Measurements from ENCODE around the gene ZNF778. TPM values are rescaled to one million over a fixed set of nuclear protein-coding genes. Genes with fewer than 3 reads are reported as not detected.

The ZNF778 gene
- total and polyA plus RNA-seq, 2 of the 8 experiments (the other 6 are each of a cell fraction or from before 2014, with no cell fraction given), result 9.5 to 21.9 TPM

GRCh38 chr16:89177501-89177900 lies 40.0 kb upstream of the ZNF778 start:
- CTCF ChIA-PET (ENCODE audit: partially characterized antibody), result interaction anchor here (1.2 to 3.0 kb wide), 4 partner anchors 8 to 40 kb away, joined by 4 to 11 read pairs (median 4); partner anchors contain the start of genes SLC22A31 and ZNF778

More at GRCh38 chr16:89177501-89177900, 40.0 kb upstream of the ZNF778 start:
- Histone ChIP-seq H2BK120ac (replicated peaks; ENCODE audit: low read depth, low read length) (no peak overlapping the region), H2BK15ac (ENCODE audit: low read length) (no peak overlapping the region), H3K27ac (ENCODE audit: low read depth, low read length) (no peak overlapping the region), H3K23me2 (ENCODE audit: low read depth, low read length) (no peaks in the 10 kb centered on the region), H3K56ac (replicated peaks; ENCODE audit: insufficient read length, low read depth, low read length) (no peak overlapping the region), H3K79me2 (ENCODE audit: control insufficient read depth in 1 of 2, insufficient read depth in 2 of 2, low read length in 2 of 2) (no peaks in the 10 kb centered on the region), H3K4me1 (replicated peaks in 1 of 4; ENCODE audit: control insufficient read depth in 3 of 4, insufficient read depth in 4 of 4, low read length in 3 of 4) (peaks cover 0 to 16% (median 9%) of the 10 kb centered on the region in 4 experiments; a peak in 6 of 7 replicates), H3K14ac (ENCODE audit: insufficient read length) (no peak overlapping the region), H4K5ac (ENCODE audit: insufficient read length, low read depth, low read length) (no peak overlapping the region), H3K79me1 (ENCODE audit: low read depth, low read length) (no peaks in the 10 kb centered on the region), H3K4me3 (ENCODE audit: extremely low read depth in 1 of 4, insufficient read depth in 2 of 4, low read depth in 3 of 4, low read length in 4 of 4) (no peak overlapping the region), H3K4me2 (ENCODE audit: insufficient read depth in 1 of 2, low read depth in 2 of 2, low read length in 2 of 2) (no peak overlapping the region), H4K8ac (ENCODE audit: extremely low read depth, insufficient read depth, low read length) (no peak overlapping the region), H2AFZ (ENCODE audit: low read length) (no peak overlapping the region), H3K36me3 (ENCODE audit: control insufficient read depth in 2 of 4, insufficient read depth in 4 of 4, low read length in 3 of 4) (no peaks in the 10 kb centered on the region), H3K18ac (ENCODE audit: extremely low read depth, low read length) (no peak overlapping the region), H2AK5ac (ENCODE audit: low read depth, low read length) (no peak overlapping the region), H3K4ac (replicated peaks; ENCODE audit: insufficient read length, low read depth, low read length) (no peak overlapping the region), H4K20me1 (replicated peaks in 1 of 2; ENCODE audit: control insufficient read depth in 1 of 2, insufficient read depth in 2 of 2, low read length in 2 of 2) (no peaks in the 10 kb centered on the region), H3K27me3 (replicated peaks in 1 of 4; ENCODE audit: control insufficient read depth in 3 of 4, extremely low read depth in 1 of 4, insufficient read depth in 3 of 4, low read length in 3 of 4) (peaks cover 0 to 2% (median under 1%) of the 10 kb centered on the region in 4 experiments; a peak in 3 of 7 replicates), H2BK12ac (ENCODE audit: low read depth, low read length) (no peak overlapping the region), H2BK20ac (ENCODE audit: low read length) (no peak overlapping the region), H3K9ac (replicated peaks in 1 of 4; ENCODE audit: extremely low read depth in 1 of 4, low read depth in 3 of 4, low read length in 3 of 4) (no peak overlapping the region), H3K23ac (ENCODE audit: insufficient read length) (no peak overlapping the region), H4K91ac (replicated peaks; ENCODE audit: insufficient read length, low read length) (no peak overlapping the region), H2BK5ac (ENCODE audit: low read depth, low read length) (no peak overlapping the region), H3K9me3 (ENCODE audit: insufficient read depth in 2 of 2, low read depth in 1 of 2, low read length in 1 of 2) (no peaks in the 10 kb centered on the region)
- DNase-seq (ENCODE audit: low read depth in 1 of 2, low spot score in 2 of 2) (no peak), FAIRE-seq (no peak)
- POLR2A ChIA-PET (ENCODE audit: partially characterized antibody), result interaction anchor here (0.6 to 1.4 kb wide), 3 partner anchors 10 to 393 kb away, joined by 3 to 5 read pairs (median 3); no protein-coding TSS in a partner anchor
- TF ChIP-seq HDAC2 (IDR thresholded peaks at IDR 0.05; ENCODE audit: borderline replicate concordance in 1 of 2, low read depth in 2 of 2, low read length in 2 of 2) (no peak), CTBP2 (IDR thresholded peaks at IDR 0.05; ENCODE audit: borderline replicate concordance, insufficient read depth, insufficient read length, low read length) (no peak), SP2 (IDR thresholded peaks at IDR 0.05; ENCODE audit: low read length) (no peak), TEAD4 (IDR thresholded peaks at IDR 0.05; ENCODE audit: low read depth, low read length) (no peak), CHD1 (IDR thresholded peaks at IDR 0.05; ENCODE audit: low read depth, low read length) (no peak), ASH2L (IDR thresholded peaks at IDR 0.05; ENCODE audit: low read length) (no peak)
- 95% methylated on average over 7 of the region's 12 CpGs; no CpG with 5 or more reads in 1 of the 2 experiments for WGBS, 2 experiments (ENCODE audit: extremely low coverage in 1 of 2, insufficient coverage in 1 of 2, insufficient read length in 1 of 2, insufficient replicate concordance in 2 of 2, low coverage in 1 of 2, low lambda C conversion rate in 2 of 2, missing lambda C conversion rate in 1 of 2)
